HG03045 (cell line): ENCODE data around the gene CDYL.

Source experiments
- ATAC-seq: cut with Tn5 transposase; IDR thresholded peaks from one replicate; pipeline ENCODE4 v1.9.1; 2021; ENCODE audit warnings: mild to moderate bottlenecking, moderate library complexity; ENCODE audit not compliant: unreplicated experiment

The CDYL gene

DNA sequence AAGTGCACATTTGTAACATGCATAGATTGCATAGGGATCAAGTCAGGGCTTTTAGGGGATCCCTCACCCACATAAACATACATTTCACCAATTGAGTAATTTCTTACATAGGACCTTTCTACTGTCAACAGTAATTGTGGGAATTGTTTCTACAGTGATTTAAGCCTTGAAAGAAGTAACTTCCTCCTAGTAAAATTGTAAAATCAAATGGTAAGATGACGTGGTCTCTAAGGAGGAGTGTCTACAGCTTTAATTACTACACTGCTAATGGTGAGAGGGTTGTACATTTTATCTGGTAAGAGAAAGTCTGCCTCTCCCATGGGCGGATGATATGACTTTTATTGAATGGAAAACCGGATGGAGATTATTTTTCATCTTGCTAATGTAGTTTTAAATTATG lies 129.6 kb downstream of the CDYL start:
- no peak for ATAC-seq

DNA sequence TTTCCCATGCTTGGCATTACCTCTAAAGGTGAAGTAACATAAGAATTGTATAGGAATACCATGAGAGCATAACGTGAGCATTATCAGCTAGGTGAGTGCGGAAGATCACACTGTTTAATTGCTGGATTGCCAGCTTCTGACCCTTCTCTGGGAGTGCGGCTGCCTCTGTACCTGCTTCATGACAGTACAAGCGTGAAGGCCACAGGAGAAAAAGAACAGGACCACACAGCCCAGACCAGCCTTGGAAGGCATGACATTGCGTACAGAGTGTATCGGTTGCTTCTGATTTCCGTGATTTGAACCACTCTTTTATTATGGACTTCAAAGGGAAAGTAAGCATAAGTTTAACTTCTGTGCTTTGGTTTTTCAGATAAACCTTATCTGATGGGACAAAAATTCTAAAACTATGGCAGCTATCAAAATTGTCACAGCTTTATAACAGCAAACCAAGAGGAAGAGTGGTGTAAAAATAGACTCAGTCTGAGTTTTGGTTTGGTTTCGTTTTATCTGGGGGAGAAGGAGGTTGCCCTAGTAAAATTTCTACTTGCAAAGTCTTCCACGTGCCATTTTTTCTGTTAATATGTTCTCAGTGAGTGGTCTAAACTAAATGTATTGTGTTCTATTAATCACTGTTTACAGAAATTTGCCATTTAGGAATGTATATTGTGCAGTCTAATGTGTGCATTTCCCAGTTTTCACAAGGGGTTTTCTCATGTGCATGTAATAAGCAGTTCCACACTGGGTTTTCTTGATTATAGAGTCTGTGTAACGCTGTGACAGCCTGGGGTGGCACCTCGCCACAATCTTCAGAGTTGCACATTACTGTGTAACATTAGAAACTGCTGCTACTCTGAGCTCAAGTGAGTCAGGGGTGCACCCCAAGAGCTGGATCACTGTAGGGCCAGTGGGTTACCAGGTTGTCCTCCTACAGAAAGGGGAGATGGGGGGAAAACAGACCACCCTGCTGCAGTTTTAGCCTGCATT lies 130.4 kb downstream of the CDYL start:
- ATAC-seq: no peak

DNA sequence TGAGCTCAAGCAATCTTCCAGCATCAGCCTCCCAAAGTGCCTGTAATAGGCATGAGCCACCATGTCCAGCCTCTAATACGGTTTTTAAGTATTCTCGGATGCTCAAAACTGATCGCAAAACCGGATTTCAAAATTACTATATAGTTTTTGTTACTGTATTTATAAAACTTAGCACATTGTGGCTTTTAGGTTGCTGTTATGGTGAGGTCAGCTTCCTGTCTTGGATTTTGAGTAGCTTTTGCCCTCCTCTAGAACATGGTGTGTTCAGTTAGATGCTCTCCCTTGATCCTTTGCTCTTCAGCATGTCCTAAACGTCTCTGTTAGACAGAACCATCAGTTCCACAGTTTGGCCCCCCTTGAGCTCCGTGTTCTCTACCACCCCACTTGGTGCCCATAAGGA lies 131.4 kb downstream of the CDYL start:
- ATAC-seq: no peak

DNA sequence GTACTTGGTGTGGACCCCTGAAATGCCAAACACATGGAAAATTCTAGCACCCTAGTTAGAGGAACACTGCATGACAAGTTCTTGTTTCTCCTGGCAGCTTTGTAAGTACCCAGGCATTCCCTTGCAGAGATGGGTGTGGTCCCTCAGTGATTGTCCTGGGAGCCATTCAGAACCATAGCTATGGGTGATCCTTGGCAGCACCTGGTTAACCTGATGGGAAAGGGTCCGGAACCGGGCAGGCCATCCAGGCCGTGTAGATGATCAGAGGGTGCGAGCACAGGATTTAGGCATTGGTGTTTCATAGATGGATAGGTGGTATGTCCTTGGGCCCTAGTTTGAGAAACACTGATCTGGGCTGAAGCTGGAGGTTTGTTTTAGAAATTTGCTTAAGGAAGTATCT lies 131.9 kb downstream of the CDYL start:
- ATAC-seq: no peak

DNA sequence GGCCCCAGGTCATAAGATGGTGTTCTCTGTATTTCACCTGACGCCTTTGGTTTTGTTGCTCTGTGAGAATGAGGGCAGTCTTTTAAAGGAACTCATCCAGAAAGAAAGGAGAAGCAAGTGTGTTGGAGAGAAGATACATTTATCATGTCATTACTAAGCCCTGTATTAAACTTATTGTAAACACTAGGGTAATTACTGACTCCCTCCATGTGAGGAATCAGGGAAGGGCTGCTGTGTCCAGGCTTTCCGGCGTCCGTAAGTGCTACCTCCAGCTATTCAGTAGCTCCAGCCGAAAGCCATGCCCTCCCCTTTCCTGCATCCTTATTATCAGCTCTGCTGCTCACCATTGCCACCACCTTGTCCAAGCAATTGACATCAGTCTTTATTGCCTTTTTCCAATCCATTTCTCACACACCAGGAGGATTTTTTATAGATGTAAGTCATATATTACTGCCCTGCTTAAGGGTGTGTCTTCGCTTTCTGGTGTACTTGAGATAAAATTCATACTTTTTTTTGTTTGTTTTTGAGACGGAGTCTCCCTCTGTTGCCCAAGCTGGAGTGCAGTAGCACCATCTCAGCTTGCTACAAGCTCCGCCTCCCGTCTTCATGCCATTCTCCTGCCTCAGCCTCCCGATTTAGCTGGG lies 133.0 kb downstream of the CDYL start:
- ATAC-seq: no peak

DNA sequence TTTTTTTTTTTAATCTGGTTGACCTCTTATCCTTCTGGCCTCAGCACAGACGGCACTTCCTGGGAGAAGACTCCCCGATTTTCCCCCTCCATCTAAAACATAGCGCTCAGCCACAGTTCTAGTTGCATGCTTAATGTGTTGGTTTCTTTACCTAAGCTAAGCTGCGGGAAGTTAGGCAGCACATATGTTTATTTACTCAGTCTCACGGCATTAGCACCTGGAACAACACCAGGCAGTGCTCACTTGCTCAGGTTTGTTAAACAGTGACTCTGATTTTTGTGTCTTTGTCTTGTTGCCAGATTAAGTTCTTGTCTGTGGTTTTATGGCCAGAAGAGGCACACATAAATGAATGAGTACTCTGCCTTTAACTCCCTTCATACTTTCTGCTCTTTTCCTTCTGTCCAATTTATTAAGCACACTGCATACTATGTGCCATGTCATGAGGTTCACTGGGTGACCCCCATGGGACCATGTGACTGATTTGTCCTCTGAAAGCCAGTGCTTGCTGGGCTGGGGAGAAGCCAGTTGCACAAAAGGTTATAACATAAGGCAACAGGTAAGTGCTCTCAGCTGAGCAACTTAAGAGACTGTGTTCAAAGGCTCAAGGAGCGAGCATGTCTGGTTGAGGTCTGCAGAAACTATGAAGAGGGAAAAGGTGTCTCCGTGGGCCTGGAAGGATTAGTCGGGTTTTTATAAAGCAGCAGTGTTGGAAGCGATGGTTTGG lies 134.0 kb downstream of the CDYL start:
- ATAC-seq: no peak

DNA sequence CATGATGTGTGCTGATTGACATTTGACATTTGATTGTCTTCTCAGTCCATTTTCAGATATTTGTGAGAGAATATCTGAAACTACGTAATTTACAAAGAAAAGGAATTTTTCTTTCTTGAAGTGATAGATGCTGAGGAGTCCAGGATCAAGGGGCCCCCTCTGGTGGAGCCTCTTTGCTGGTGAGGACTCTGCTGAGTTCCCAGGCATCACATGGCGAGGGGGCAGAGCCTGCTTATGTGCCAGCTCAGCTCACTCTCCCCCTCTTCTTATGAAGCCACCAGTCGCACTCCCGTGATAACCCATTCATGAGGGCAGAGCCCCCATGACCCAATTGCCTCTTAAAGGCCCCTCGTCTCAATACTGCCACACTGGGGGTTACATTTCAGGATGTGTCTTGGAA lies 136.4 kb downstream of the CDYL start:
- ATAC-seq: no peak

DNA sequence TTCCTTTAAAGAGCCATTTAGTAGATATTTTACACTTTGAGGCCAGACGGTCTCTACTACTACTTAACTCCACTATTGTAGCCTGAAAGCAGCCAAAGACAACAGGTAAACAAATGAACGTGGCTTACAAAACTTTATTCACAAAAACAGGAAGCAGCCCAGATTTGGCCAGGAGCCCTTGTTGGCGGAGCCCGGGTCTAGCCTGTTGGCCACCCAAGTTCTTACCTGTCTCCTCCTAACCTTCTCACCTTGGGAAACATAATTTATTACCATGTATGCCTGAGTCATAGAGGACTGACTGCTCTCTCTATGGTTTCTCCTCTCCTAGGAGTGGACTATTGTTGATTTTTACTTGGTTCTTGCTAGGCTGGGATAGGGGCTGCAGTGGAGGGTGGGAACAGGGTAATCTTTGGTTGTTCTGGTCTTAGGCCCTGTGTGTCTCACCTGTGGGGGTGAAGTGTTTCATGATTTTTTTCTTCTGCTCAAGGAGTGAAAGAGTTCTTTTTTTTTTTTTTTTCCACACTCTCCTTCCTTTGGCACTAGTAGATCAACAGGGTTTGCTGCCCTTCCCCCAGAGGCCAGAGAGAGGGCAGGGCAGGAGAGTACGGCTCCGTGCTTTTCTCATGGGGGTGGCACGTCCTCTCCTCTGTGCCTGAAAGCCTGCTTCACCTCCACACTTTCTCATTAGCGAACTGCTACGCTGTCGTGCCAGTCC lies 137.7 kb downstream of the CDYL start:
- no peak for ATAC-seq

DNA sequence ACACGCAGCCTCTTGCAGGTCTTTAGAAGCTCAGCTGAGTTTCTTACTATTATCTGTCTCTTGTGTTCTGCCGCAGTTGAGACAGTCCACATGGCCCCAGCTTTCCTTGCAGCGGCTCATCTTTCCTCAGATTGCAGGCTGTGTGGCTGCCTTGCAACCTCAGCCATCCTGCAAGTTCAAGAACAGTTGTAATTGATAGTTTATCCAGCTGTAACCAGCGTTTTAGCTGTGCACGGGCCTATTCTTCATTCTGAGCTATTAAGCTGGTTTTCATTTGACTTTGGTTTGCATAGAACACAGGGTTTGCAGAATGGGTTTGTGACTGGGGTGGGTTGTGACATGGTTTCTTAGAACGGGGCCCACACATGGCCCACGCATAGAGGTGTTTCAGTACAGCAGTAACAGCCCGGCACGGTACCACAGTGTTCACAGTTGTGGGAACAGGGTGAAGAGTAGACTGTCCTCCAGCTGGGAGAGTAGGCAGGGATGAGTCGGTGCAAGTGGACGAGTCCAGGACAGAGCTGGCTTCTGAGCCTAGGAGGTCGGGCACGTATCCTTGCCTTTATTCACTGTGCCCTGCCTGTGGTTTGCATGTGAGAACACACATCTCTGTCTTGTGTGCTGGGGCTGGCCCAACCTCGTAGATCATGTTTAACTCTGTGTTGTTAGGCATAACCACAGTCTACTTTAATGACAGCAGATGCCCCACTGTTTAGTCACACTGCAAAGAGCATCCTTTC lies 138.4 kb downstream of the CDYL start:
- ATAC-seq: no peak

DNA sequence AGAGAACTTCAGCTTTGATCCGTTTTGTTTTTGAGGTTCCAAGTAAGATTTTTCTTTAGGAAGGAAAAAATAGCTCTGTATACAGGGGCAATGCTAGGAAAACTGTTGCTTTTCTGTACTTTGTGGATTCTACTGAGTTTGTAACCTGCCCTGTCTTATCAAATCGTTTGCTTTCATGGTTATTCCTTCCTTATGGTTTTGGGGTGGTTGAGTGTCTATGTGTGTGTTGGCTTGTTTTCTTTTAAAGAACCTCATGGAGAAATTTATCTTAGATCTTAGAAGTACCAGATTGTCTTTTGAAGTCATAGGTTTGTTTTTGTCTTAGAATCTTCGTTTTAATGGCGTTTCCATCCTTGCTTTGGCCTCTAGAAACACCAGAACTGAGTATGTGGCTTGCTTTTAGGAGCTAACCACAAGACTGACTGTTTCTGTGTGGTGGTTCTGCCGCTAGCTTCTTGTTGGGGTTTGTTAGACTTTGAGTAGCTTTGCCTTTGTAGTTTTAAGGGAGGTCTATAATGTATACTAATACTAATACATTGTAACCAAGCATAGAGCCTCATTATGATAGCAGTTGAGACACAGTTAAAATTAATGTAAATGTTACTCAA lies 140.9 kb downstream of the CDYL start:
- ATAC-seq: no peak

DNA sequence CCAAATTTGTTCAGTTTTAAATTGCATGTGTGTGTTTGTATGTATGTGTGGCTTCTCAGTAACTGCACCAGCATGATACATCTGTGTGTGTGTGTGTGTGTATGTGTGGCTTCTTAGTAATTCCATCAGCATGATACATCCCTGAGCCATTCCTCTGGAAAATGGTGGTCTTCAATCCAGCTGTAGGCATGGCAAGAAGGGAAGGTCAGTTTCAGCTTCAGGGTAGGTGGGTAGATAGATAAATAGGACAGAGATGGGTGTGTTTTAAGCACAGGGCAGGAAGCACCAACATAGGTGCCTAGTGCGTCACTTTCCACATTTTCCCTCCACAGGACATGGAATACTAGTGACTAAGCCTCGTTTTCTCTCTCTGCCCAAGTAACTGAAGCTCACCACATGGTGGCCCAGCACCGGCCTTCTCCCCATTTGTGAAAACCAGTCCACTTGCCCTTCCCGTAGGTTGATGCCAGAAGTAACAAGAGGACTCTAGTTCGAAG lies 144.8 kb downstream of the CDYL start:
- no peak for ATAC-seq

DNA sequence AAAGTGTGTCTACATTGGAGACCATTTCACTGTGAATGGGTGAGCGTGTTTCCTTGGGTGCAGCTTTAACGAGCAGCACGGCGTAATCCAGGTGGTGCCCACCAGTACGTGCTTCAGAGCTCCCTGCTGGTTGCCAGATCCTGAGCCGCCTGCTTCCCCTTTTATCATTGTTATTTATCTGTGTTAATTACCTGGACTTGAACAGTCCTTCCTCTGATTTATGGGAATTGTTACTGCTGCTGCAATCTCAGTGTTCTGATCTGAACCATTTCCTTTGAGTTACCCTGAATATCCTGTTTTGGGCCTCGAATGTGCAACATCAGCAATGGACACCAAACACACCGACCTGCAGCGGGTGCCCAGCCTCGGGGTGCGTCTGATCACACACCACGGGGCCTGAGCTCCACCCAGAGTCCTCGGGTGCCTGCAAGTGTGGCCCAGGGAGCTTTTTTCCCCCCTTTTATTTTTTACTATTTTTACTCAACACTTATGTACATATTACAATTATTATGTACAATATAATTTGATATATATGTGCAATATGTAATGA lies 146.4 kb downstream of the CDYL start:
- no peak for ATAC-seq

DNA sequence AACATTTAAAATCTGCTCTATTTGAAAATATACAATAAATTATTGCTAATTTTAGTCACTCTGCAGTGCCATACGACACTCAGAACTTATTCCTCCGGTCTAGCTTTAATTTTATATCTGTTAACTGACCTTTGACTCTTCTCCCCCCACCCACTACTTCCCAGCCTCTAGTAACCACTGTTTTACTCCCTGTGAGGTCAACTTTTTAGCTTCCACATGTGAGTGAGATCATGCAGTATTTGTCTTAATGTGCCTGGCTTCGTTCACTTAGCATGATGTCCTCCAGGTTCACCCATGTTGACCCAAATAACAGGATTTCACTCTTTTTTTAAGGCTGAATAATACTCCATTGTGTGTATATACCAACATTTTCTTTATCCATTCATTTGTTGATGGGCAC lies 146.9 kb downstream of the CDYL start:
- no peak for ATAC-seq

DNA sequence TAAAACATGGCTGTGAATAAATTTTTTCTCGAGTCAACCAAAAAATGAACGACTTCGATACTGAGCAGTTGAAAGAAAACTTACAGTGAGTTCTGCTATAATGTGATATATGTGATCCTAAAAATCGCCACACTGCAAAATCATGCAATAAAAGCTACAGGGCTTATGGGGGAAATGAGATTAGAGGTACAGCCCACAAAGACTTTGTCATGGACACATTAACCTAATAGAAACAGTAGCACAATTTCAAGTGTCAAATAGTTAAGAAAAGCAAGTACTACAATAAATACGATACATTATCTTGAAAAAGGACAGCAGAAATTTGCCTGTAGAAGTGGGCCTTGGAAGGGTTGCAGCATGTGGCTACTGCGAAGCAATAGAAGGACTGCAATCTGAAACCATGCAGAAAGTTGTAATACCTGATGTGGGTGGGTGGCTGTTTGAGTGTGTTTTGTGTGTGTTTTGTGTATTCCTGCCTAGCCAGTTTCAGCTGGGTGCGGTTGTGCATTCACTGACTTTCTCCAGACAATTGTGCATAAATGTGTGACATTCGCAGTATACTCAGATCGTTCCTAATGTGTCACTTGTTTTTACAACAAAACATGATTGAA lies 148.6 kb downstream of the CDYL start:
- ATAC-seq: no peak

DNA sequence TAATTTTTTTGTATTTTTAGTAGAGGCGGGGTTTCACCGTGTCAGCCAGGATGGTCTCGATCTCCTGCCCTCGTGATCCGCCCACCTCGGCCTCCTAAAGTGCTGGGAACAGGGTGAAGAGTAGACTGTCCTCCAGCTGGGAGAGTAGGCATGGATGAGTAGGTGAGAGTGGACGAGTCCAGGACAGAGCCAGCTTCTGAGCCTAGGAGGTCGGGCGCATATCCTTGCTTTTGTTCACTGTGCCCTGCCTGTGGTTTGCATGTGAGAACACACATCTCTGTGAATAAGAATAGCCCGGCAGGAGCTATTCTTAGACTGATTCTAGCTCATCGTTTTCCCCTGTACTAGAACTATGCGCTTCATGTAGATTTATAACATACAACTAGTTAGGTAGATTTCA lies 149.4 kb downstream of the CDYL start:
- ATAC-seq: no peak

DNA sequence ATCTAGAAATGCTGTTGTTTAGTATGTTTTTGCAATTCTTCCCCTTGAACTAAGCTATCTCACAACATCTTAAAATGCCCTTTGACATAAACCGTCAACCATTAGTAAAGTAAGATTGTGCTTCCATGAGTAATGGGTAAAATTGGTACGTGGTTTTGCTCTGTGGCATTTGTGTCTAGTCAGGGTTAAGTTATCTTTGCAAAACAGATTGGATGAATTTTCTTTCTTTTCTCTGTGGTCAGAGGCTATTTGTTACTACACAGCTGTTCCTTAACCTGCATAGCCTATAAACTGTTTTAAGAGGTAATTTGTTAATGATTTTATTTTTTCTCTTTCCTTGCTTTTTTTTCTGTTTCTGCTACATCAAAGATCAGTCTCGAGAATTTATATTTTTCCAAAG lies 152.2 kb downstream of the CDYL start:
- ATAC-seq: no peak

DNA sequence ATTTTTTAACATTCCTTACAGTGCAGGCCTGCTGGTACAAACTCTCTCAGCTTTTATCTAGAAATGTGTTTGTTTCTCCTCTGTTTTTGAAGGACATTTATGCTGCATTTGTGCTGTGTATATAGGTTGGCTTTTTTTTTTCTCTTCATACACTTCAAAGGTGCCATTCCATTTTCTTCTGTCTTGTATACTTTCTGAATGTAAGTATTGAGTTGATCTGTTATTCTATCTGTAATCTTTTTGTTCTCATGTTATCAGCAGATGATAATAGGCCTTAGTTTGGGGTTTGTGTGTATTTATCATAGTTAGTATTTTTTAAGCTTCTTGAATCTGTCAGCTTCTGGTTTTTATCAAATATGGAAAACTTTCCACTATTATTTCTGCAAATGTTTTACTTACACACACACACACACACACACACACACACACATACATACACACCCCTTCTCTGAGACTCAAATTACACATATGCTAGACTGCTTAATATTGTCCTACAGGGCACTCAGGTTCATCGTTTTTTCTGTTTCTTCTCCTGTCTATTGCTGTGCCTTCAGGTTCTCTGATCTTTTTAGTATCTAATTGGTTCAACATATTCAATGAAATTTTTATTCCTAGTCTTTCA lies 153.0 kb downstream of the CDYL start:
- no peak for ATAC-seq

DNA sequence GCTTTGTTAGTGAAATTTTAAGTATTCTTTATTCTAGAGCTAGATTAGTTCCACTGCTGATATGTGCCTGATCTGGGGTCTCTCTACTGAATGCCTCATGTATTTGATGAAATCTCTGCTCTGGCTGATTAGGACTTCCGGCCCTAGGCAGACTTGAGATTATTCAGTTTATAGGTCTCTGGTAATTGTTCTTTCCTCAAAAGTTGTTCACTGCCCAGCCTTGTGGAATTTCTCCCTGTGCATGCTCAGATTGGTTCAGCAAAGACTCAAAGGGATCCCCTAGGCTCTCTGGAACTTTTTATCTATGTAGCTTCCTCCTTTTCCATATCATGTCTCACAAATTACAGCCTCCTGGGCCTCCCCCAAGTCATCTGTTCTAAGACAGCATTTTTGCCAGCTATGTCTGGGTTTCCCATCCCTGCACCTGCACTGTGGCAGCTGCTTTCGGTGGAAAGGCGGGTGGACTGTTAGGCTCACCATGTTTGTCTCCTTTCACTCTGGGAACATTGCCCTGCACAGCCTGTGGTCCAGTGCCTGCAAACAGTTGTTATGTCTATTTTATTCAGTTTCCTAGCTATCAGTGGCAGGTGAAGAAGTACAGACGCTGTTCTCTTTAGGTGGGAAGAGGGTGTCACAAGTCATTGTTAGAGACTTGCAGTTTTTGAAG lies 154.0 kb downstream of the CDYL start:
- no peak for ATAC-seq
